ENCODE measurements around the gene ZNF524. TPM values are rescaled to one million over a fixed set of nuclear protein-coding genes. Genes with fewer than 3 reads are reported as not detected.

ZNF524 gene
- total RNA-seq, 2 donors from 2014 or later = 29.7 to 45.4 TPM

GRCh38 chr19:55623130-55623529 is 23.0 kb downstream of the ZNF524 start:
- Histone ChIP-seq H3K27ac (no peak overlapping the region), H3K4me3 (no peak overlapping the region), H3K9me3 (no peaks in the 10 kb centered on the region), H3K27me3 (no peaks in the 10 kb centered on the region), H3K4me1 (peaks cover 13% of the 10 kb centered on the region), H3K36me3 (replicated peaks in 1 of 2; ENCODE audit: insufficient read depth in 1 of 2, low read depth in 2 of 2) (peaks cover 0 to 1% of the 10 kb centered on the region in 2 donors)
- ATAC-seq (no peak), DNase-seq (no peak)
- intact Hi-C loops (cut with DNase I) = no loop called here
- WGBS, 2 donors = 93 to 95% methylated on average over 7 of the region's 7 CpGs
- TF ChIP-seq, protein P1, sequence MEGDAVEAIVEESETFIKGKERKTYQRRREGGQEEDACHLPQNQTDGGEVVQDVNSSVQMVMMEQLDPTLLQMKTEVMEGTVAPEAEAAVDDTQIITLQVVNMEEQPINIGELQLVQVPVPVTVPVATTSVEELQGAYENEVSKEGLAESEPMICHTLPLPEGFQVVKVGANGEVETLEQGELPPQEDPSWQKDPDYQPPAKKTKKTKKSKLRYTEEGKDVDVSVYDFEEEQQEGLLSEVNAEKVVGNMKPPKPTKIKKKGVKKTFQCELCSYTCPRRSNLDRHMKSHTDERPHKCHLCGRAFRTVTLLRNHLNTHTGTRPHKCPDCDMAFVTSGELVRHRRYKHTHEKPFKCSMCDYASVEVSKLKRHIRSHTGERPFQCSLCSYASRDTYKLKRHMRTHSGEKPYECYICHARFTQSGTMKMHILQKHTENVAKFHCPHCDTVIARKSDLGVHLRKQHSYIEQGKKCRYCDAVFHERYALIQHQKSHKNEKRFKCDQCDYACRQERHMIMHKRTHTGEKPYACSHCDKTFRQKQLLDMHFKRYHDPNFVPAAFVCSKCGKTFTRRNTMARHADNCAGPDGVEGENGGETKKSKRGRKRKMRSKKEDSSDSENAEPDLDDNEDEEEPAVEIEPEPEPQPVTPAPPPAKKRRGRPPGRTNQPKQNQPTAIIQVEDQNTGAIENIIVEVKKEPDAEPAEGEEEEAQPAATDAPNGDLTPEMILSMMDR (IDR thresholded peaks at IDR 0.05) = no peak
- TF ChIP-seq POLR2A (IDR thresholded peaks at IDR 0.05) = no peak

DNA sequence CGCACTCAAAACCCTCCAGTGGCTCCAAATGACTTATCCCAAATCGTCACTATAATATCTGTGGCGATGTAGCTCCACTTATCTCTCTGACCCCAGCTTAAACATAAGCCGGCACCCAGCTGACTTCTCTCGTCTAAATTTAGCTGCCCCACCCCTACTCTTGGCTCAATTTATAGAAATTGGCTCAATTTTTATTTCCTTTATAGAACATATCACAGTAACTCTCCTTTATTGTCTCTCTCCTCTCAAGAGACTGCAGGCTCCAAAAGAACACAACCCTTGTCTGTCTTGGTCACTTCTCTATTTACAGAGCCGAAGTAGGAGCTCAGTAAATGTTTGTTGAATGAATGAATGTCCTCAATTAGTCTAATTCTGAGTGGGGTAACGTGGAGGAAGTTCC is 23.5 kb downstream of the ZNF524 start:
- H3K27ac ChIP-seq = peak overlapping the region; percentile 94 to 98 (median 96)
- no peak overlapping the region for H3K4me3 ChIP-seq

GRCh38 chr19:55624109-55625003 is 24.3 kb downstream of the ZNF524 start, which contains the start of gene ZNF784:
ZNF784 (minus strand) TSS chr19:55624566; CDS start chr19:55624561, 5 bp downstream.
- TF ChIP-seq, protein P1 (IDR thresholded peaks at IDR 0.05) = no peak
- peak in 2 of 3 donors; percentile 62 to 68 for TF ChIP-seq POLR2A (IDR thresholded peaks at IDR 0.05)
- Histone ChIP-seq H3K4me3 (peak within 1 kb of the TSS in 1 of 2 donors; percentile 19), H3K4me1 (peaks cover 13% of the 10 kb centered on the region), H3K9me3 (no peaks in the 10 kb centered on the region), H3K27ac (peak within 1 kb of the TSS; percentile 94 to 98 (median 96)), H3K36me3 (replicated peaks in 1 of 2; ENCODE audit: insufficient read depth in 1 of 2, low read depth in 2 of 2) (peaks cover 0 to 1% of the 10 kb centered on the region in 2 donors), H3K27me3 (no peaks in the 10 kb centered on the region)
- 0 to 1% methylated on average over 30 to 48 of the region's 56 CpGs for WGBS, 2 donors
- intact Hi-C loops (cut with DNase I) = no loop called here
- ATAC-seq (peak; percentile 93), DNase-seq (peak; percentile 93 to 96 (median 94))

More for the DNA sequence above, 23.5 kb downstream of the ZNF524 start:
- 43 to 47% methylated on average over 7 of the region's 7 CpGs for WGBS, 2 donors
- Histone ChIP-seq H3K4me1 (peaks cover 13% of the 10 kb centered on the region), H3K27me3 (no peaks in the 10 kb centered on the region), H3K9me3 (no peaks in the 10 kb centered on the region), H3K36me3 (replicated peaks in 1 of 2; ENCODE audit: insufficient read depth in 1 of 2, low read depth in 2 of 2) (peaks cover 0 to 1% of the 10 kb centered on the region in 2 donors)
- ATAC-seq (no peak), DNase-seq (no peak)
- intact Hi-C loops (cut with DNase I) = no loop called here
- TF ChIP-seq, protein P1 (IDR thresholded peaks at IDR 0.05) = no peak
- TF ChIP-seq POLR2A (IDR thresholded peaks at IDR 0.05) = no peak

- no peak for DNase-seq
- intact Hi-C loops (cut with DNase I) = no loop called here
- 32 to 34% methylated on average over 11 of the region's 11 CpGs for WGBS, 2 donors
Measured at GRCh38 chr19:55625004-55625326, 24.9 kb downstream of the ZNF524 start.

More at GRCh38 chr19:55625004-55625326, 24.9 kb downstream of the ZNF524 start:
- Histone ChIP-seq H3K36me3 (replicated peaks in 1 of 2; ENCODE audit: insufficient read depth in 1 of 2, low read depth in 2 of 2) (peaks cover 0 to 1% of the 10 kb centered on the region in 2 donors), H3K4me1 (peaks cover 13% of the 10 kb centered on the region), H3K4me3 (no peak overlapping the region), H3K9me3 (no peaks in the 10 kb centered on the region), H3K27me3 (no peaks in the 10 kb centered on the region), H3K27ac (peak overlapping the region in 3 of 4 donors; percentile 94 to 98 (median 95))
- ATAC-seq = no peak
- TF ChIP-seq POLR2A (IDR thresholded peaks at IDR 0.05) = no peak
- TF ChIP-seq, protein P1 (IDR thresholded peaks at IDR 0.05) = no peak

Data from body of pancreas (tissue), 4 donors.